Caco-2 (cell line): ENCODE data around the gene CPD. TPM values are rescaled to one million over a fixed set of nuclear protein-coding genes. Genes with fewer than 3 reads are reported as not detected.

Experiments used
- BruUV-seq: library from RNA; stranded (reverse); fragments of 400-500 nt; replicated peaks from 2 replicates; lab custom pipeline; 2021; lab: Mats Ljungman, UMichigan
- CTCF ChIA-PET: fragments of 300-600 bp; sonication (Branson Sonifier 250); formaldehyde crosslinking; loops from one replicate; lab custom pipeline; 2022; ENCODE audit warnings: antibody characterized with exemption; lab: Charles Lee
- POLR2A ChIA-PET: fragments of 300-600 bp; sonication (Branson Sonifier 250); formaldehyde crosslinking; loops from one replicate; lab custom pipeline; 2022; ENCODE audit warnings: antibody characterized with exemption; lab: Charles Lee
- DNase-seq, 2 experiments: peaks; one replicate each; pipeline versions ENCODE4 v3.0.0 to v3.0.0-alpha.2; 2020 to 2022
- H3K27me3 ChIP-seq: replicated peaks from 2 replicates; pipeline ENCODE4 v1.6.0; 2011; ENCODE audit warnings: low read length; ENCODE audit not compliant: control insufficient read depth, insufficient read depth
- H3K36me3 ChIP-seq: 2 replicates; pipeline ENCODE4 v1.5.1; 2011; ENCODE audit warnings: low read length; ENCODE audit not compliant: control insufficient read depth, insufficient read depth
- H3K4me1 ChIP-seq: fragments of 250-450 bp; sonication (Bioruptor Pico); 2 replicates; pipeline ENCODE4 v1.5.1; 2020; ENCODE audit warnings: mild to moderate bottlenecking
- H3K4me3 ChIP-seq: 2 replicates; pipeline ENCODE4 v1.5.1; 2011; ENCODE audit warnings: low read depth, mild to moderate bottlenecking, control low read depth, low read length
- H3K9me3 ChIP-seq: fragments of 250-450 bp; sonication (Bioruptor Pico); 2 replicates; pipeline ENCODE4 v1.5.1; 2020; ENCODE audit warnings: mild to moderate bottlenecking, moderate library complexity
- H3K27ac Mint-ChIP-seq: one replicate; pipeline ENCODE4 v1.8.0; 2022; ENCODE audit warnings: mixed read lengths; ENCODE audit not compliant: unreplicated experiment
- H3K27me3 Mint-ChIP-seq: one replicate; pipeline ENCODE4 v1.8.0; 2022; ENCODE audit warnings: mixed read lengths; ENCODE audit not compliant: insufficient read depth, unreplicated experiment
- H3K36me3 Mint-ChIP-seq: one replicate; pipeline ENCODE4 v1.8.0; 2022; ENCODE audit warnings: mild to moderate bottlenecking, mixed read lengths; ENCODE audit not compliant: insufficient read depth, unreplicated experiment
- H3K4me1 Mint-ChIP-seq: one replicate; pipeline ENCODE4 v1.8.0; 2022; ENCODE audit warnings: low read depth, mixed read lengths; ENCODE audit not compliant: unreplicated experiment
- H3K4me3 Mint-ChIP-seq: one replicate; pipeline ENCODE4 v1.8.0; 2022; ENCODE audit warnings: mild to moderate bottlenecking, moderate library complexity, mixed read lengths; ENCODE audit not compliant: unreplicated experiment
- H3K9me3 Mint-ChIP-seq: one replicate; pipeline ENCODE4 v1.8.0; 2022; ENCODE audit warnings: mixed read lengths; ENCODE audit not compliant: unreplicated experiment
- intact Hi-C: fragments of 100-400 bp; cut with micrococcal nuclease; formaldehyde crosslinking; loops from one replicate; pipeline ENCODE4 v1.10.0; 2022; ENCODE audit not compliant: unreplicated experiment
- total RNA-seq: library from RNA; stranded (reverse); gene quantifications from 2 replicates; pipeline ENCODE4 v1.2.3, GENCODE V29; 2022
- TF ChIP-seq, protein P1 (sequence below), 2 experiments: fragments of 200-600 bp in 1 of 2; IDR thresholded peaks; 1 replicate in 1 of 2; 2 replicates in 1 of 2; pipeline versions ENCODE4 v1.5.1 to v1.8.0; 2011 to 2022; ENCODE audit warnings: antibody characterized with exemption in 1 of 2, control low read depth in 1 of 2, inconsistent platforms in 1 of 2, low read depth in 1 of 2, low read length in 1 of 2, mild to moderate bottlenecking in 1 of 2, moderate library complexity in 1 of 2; ENCODE audit not compliant: insufficient read depth in 1 of 2, severe bottlenecking in 1 of 2, unreplicated experiment in 1 of 2

CPD gene
- total RNA-seq, 1 experiment from 2014 or later: 127 TPM

DNA sequence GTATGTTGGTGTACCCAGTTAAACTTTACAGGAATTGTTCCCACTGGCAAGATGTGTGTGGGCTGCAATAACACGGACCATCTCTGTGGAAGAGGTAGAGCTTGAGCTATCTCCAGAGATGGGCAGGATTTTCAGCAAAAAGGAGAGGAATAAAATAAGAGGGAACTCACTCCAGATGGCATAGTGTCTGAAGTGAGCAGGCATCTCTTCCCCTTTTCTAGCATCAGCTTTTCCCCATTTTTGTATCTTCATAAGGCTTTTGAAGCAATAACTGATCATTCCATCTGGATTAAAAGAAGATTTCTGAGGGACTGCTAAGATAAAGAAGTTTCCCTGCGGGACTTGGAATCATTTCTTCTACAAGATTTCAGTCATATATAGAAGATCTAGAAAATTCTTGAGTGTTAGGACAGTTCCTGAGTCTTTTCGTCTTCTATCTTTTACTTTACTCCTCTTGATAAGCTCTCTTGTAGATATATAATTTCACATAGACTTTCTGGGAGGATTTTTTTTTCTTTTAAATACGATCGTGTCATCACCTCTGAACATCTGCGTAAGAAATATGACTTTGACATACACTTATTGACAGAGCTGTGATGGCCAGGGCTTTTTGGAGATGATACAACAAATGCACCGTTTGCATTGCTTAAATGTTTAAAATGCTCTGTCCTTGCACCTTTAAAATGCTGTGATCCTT lies 2.1 kb downstream of the CPD start:
- no peaks in the 10 kb centered on the region for H3K27me3 Mint-ChIP-seq
- no TSS peak for BruUV-seq
- peak overlapping the region; percentile 73 for H3K27ac Mint-ChIP-seq
- peaks cover 16% of the 10 kb centered on the region for H3K36me3 Mint-ChIP-seq
- Histone ChIP-seq H3K9me3 (no peaks in the 10 kb centered on the region), H3K27me3 (no peaks in the 10 kb centered on the region), H3K36me3 (no peaks in the 10 kb centered on the region), H3K4me3 (peak overlapping the region; percentile 64), H3K4me1 (peaks cover 38% of the 10 kb centered on the region)
- POLR2A ChIA-PET: interaction anchor here (0.6 kb wide), 1 partner anchor 13 kb away, joined by 6 read pairs; no protein-coding TSS in a partner anchor
- H3K4me1 Mint-ChIP-seq: peaks cover 34% of the 10 kb centered on the region
- H3K4me3 Mint-ChIP-seq: peak overlapping the region; percentile 88
- H3K9me3 Mint-ChIP-seq: no peaks in the 10 kb centered on the region
- CTCF ChIA-PET: interaction anchor here (0.7 kb wide), 1 partner anchor 40 kb away, joined by 3 read pairs; no protein-coding TSS in a partner anchor
- intact Hi-C loops: no loop called here
- TF ChIP-seq, protein P1, sequence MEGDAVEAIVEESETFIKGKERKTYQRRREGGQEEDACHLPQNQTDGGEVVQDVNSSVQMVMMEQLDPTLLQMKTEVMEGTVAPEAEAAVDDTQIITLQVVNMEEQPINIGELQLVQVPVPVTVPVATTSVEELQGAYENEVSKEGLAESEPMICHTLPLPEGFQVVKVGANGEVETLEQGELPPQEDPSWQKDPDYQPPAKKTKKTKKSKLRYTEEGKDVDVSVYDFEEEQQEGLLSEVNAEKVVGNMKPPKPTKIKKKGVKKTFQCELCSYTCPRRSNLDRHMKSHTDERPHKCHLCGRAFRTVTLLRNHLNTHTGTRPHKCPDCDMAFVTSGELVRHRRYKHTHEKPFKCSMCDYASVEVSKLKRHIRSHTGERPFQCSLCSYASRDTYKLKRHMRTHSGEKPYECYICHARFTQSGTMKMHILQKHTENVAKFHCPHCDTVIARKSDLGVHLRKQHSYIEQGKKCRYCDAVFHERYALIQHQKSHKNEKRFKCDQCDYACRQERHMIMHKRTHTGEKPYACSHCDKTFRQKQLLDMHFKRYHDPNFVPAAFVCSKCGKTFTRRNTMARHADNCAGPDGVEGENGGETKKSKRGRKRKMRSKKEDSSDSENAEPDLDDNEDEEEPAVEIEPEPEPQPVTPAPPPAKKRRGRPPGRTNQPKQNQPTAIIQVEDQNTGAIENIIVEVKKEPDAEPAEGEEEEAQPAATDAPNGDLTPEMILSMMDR (IDR thresholded peaks at IDR 0.05; ENCODE audit: insufficient read depth in 1 of 2, low read depth in 1 of 2, low read length in 1 of 2, severe bottlenecking in 1 of 2, unreplicated experiment in 1 of 2): no peak
- DNase-seq: no peak

DNA sequence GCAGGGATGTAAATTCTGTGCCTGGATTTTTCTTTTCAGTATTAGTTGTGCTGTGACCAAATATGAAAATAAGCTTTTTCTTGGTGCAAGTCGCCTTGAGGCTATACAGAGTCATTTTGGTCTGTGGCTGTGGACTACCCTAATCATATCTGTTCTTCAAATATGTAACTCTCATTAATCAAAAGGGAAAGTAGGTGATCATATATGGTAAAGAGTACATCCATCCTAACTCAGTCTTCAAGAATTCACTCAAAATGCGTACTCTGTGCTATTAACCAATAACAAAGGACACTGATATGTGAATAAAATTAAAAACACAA lies 2.6 kb downstream of the CPD start:
- Mint-ChIP-seq H3K27me3 (no peaks in the 10 kb centered on the region), H3K4me3 (peak overlapping the region; percentile 88), H3K4me1 (peaks cover 34% of the 10 kb centered on the region), H3K27ac (no peak overlapping the region), H3K36me3 (peaks cover 16% of the 10 kb centered on the region), H3K9me3 (no peaks in the 10 kb centered on the region)
- no peak for DNase-seq
- H3K27me3 ChIP-seq: no peaks in the 10 kb centered on the region
- ChIA-PET CTCF (no interaction called here), POLR2A (no interaction called here)
- TF ChIP-seq, protein P1 (IDR thresholded peaks at IDR 0.05; ENCODE audit: insufficient read depth in 1 of 2, low read depth in 1 of 2, low read length in 1 of 2, severe bottlenecking in 1 of 2, unreplicated experiment in 1 of 2): no peak
- H3K4me1 ChIP-seq: peaks cover 33% of the 10 kb centered on the region
- intact Hi-C loops: no loop called here
- no TSS peak for BruUV-seq
- 0 out of 2 replicates have a peak overlapping the region, but pooled peaks have one; percentile 8 for H3K4me3 ChIP-seq
- H3K36me3 ChIP-seq: no peaks in the 10 kb centered on the region
- no peaks in the 10 kb centered on the region for H3K9me3 ChIP-seq

DNA sequence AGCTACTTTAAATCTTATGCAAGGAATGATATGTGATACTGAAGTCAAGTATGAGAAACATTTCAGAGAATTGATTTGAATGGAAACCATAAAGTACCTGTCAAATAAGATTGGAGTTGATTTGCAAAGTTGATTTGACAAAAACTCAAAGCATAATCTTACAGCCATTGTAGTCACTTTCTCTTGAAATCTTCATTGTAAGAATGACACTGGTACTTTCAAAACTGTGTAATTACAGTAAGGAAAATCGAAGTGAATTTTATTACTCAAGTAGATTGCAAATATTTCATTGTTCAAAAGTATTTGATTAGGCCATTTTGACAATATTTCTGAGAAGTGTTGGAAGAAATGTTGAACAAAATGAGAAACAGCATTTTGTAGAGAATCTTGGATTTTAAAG lies 3.6 kb downstream of the CPD start:
- H3K4me1 Mint-ChIP-seq: peaks cover 24% of the 10 kb centered on the region
- Histone ChIP-seq H3K4me3 (no peak overlapping the region), H3K4me1 (peaks cover 22% of the 10 kb centered on the region), H3K36me3 (no peaks in the 10 kb centered on the region), H3K9me3 (no peaks in the 10 kb centered on the region), H3K27me3 (no peaks in the 10 kb centered on the region)
- H3K9me3 Mint-ChIP-seq: no peaks in the 10 kb centered on the region
- intact Hi-C loops: no loop called here
- no peak for DNase-seq
- H3K4me3 Mint-ChIP-seq: no peak overlapping the region
- ChIA-PET POLR2A (no interaction called here), CTCF (no interaction called here)
- peak overlapping the region; percentile 36 for H3K27ac Mint-ChIP-seq
- no TSS peak for BruUV-seq
- TF ChIP-seq, protein P1 (IDR thresholded peaks at IDR 0.05; ENCODE audit: insufficient read depth in 1 of 2, low read depth in 1 of 2, low read length in 1 of 2, severe bottlenecking in 1 of 2, unreplicated experiment in 1 of 2): no peak
- peaks cover 20% of the 10 kb centered on the region for H3K36me3 Mint-ChIP-seq
- H3K27me3 Mint-ChIP-seq: no peaks in the 10 kb centered on the region
